HL-60 (cell line): Measurements from ENCODE around the gene TAF1L.
"Not testable (repeated sequence)": the region's sequence is repeated elsewhere in the genome, so short reads cannot be mapped to it uniquely, and the experiment has no call there.

Experiments
- DNase-seq, 2 experiments: peaks; one replicate each; pipeline ENCODE4 v3.0.0-alpha.2; 2010 to 2020; ENCODE audit warnings: low read depth in 1 of 2, low spot score in 1 of 2
- H3K27ac ChIP-seq: fragments of 250-450 bp; sonication (Bioruptor Pico); replicated peaks from 2 replicates; pipeline ENCODE4 v1.5.1; 2020; ENCODE audit warnings: mild to moderate bottlenecking, moderate library complexity
- H3K27me3 ChIP-seq: fragments of 250-450 bp; sonication (Bioruptor Pico); 2 replicates; pipeline ENCODE4 v1.5.1; 2021; ENCODE audit warnings: mild to moderate bottlenecking, moderate library complexity; ENCODE audit not compliant: insufficient read depth, poor library complexity, severe bottlenecking
- H3K4me3 ChIP-seq: replicated peaks from 2 replicates; pipeline ENCODE4 v1.5.1; 2011; ENCODE audit warnings: mild to moderate bottlenecking, control low read depth, low read length; ENCODE audit not compliant: insufficient read depth
- CTCF ChIP-seq: IDR thresholded peaks from one replicate; pipeline ENCODE4 v1.5.1; 2011; ENCODE audit warnings: low read length, control low read depth, inconsistent platforms; ENCODE audit not compliant: insufficient read depth
- GABPA ChIP-seq: IDR thresholded peaks from 2 replicates; pipeline ENCODE4 v1.6.1; 2012; ENCODE audit warnings: low read depth
- POLR2AphosphoS5 ChIP-seq: IDR thresholded peaks from 2 replicates; pipeline ENCODE4 v1.6.1; 2012; ENCODE audit warnings: low read depth
- REST ChIP-seq: IDR thresholded peaks from 2 replicates; pipeline ENCODE4 v1.6.1; 2012; ENCODE audit warnings: low read depth; ENCODE audit not compliant: insufficient replicate concordance
- SPI1 ChIP-seq: IDR thresholded peaks from 2 replicates; pipeline ENCODE4 v1.6.1; 2012; ENCODE audit warnings: low read depth, mild to moderate bottlenecking, borderline replicate concordance

The TAF1L gene

GRCh38 chr9:32647671-32648070 is 12.2 kb upstream of the TAF1L start:
- no peak for DNase-seq
- no peak overlapping the region for H3K4me3 ChIP-seq
- H3K27ac ChIP-seq, result no peak overlapping the region
- H3K27me3 ChIP-seq, result no peaks in the 10 kb centered on the region
- TF ChIP-seq POLR2AphosphoS5 (no peak), SPI1 (no peak), REST (no peak), CTCF (no peak), GABPA (no peak)

DNA sequence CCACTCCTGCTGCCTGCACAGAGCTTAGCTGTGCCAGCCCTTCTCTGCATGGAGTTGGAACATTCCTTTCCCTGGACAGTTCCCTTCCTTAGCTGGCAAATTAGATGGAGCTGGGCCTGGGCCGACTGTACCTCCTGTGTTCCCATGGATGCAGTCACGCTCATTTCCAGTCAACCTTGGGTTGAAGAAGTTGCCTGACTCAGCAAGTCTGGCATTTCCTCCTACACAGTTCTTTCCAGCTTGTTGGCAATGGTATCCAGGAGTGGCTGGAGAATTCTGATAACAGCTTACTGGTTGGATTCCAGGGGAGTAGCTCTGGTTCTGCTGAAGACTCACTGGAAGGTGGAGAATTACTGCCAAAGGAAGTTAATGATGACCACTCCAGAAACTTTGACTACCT is 9.2 kb upstream of the TAF1L start:
- H3K27ac ChIP-seq, result no peak overlapping the region
- no peaks in the 10 kb centered on the region for H3K27me3 ChIP-seq
- no peak for DNase-seq
- TF ChIP-seq CTCF (no peak), SPI1 (no peak), REST (no peak), GABPA (no peak), POLR2AphosphoS5 (no peak)
- no peak overlapping the region for H3K4me3 ChIP-seq

GRCh38 chr9:32633151-32633550 is 2.3 kb downstream of the TAF1L start:
- H3K4me3 ChIP-seq, H3K27me3 ChIP-seq, H3K27ac ChIP-seq, DNase-seq: not testable (repeated sequence)

DNA sequence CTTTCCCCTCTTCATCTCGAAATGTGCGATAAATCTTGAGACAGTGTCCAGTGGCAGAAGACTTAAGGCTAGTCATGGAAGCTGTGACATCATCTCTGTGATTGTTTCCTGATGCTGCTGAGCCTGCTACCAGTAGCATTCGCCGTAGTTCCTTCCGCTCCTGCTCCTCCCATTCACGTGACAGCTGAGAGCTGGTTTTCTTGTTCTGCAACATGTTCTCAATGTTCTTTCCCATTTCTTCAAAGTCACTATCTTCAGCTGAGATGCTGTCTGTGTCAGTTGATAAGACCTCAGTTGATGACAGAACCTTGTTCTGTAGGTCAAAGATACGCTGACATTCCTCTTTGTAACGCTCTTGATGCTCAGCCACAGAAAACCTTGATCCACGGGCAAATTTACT is 3.5 kb downstream of the TAF1L start:
- DNase-seq, result no peak
- TF ChIP-seq CTCF (no peak), REST (no peak), SPI1 (no peak), GABPA (no peak), POLR2AphosphoS5 (no peak)
- Histone ChIP-seq H3K27me3 (no peaks in the 10 kb centered on the region), H3K4me3 (no peak overlapping the region), H3K27ac (no peak overlapping the region)
